Measurements from ENCODE around the gene MEIOSIN. TPM values are rescaled to one million over a fixed set of nuclear protein-coding genes. Genes with fewer than 3 reads are reported as not detected.
A peak's percentile ranks its signal among the peaks of the same experiment; 100 is the strongest.

Gene MEIOSIN
- total and polyA plus RNA-seq, 2 of the 13 experiments (the other 11 are each of a cell fraction or from before 2014, with no cell fraction given), result not detected

GRCh38 chr19:45768984-45769782 lies 35.9 kb downstream of the MEIOSIN start, which contains the start of gene SIX5 (continued):
- TF ChIP-seq ATF4 (CRISPR knock-in tag; IDR thresholded peaks at IDR 0.05) (peak in 1 of 2 experiments; percentile 81; a peak in 2 of 4 replicates), GATA4 (IDR thresholded peaks at IDR 0.05; ENCODE audit: borderline replicate concordance, low read depth) (peak; percentile 66; the same call in 1 of the 2 replicates), ZSCAN5A (CRISPR knock-in tag; IDR thresholded peaks at IDR 0.05; ENCODE audit: borderline replicate concordance) (no peak), IKZF1 (IDR thresholded peaks at IDR 0.05) (no peak), BHLHE40 (IDR thresholded peaks at IDR 0.05; ENCODE audit: low read length) (0 out of 2 replicates have a peak, but pooled peaks have one; percentile 24), ZFYVE20 (CRISPR knock-in tag; IDR thresholded peaks at IDR 0.05; ENCODE audit: borderline replicate concordance, low read depth) (no peak), ZMYM3 (CRISPR knock-in tag; IDR thresholded peaks at IDR 0.05) (0 out of 2 replicates have a peak, but pooled peaks have one; percentile 30), ZEB1 (IDR thresholded peaks at IDR 0.05; ENCODE audit: insufficient replicate concordance, low read depth) (no peak), ZNF446 (CRISPR knock-in tag; IDR thresholded peaks at IDR 0.05) (no peak), HMGXB3 (CRISPR knock-in tag; IDR thresholded peaks at IDR 0.05; ENCODE audit: borderline replicate concordance) (peak; percentile 73; the same call in 1 of the 2 replicates), HOXD1 (CRISPR knock-in tag; IDR thresholded peaks at IDR 0.05) (peak; percentile 54; the same call in 1 of the 2 replicates), SKIL (CRISPR knock-in tag; IDR thresholded peaks at IDR 0.05; ENCODE audit: borderline replicate concordance) (peak; percentile 74), U2AF1 (optimal IDR thresholded peaks at IDR 0.05; ENCODE audit: low read depth, low read length) (peak; percentile 38), ZNF34 (CRISPR knock-in tag; IDR thresholded peaks at IDR 0.05; ENCODE audit: borderline replicate concordance) (0 out of 2 replicates have a peak, but pooled peaks have one; percentile 64), TBL1XR1 (IDR thresholded peaks at IDR 0.05; ENCODE audit: borderline replicate concordance, low read length, partially characterized antibody) (peak; percentile 42), ETV5 (CRISPR knock-in tag; IDR thresholded peaks at IDR 0.05; ENCODE audit: borderline replicate concordance) (peak; percentile 35; the same call in 1 of the 2 replicates), NBN (conservative IDR thresholded peaks at IDR 0.05) (no peak), JDP2 (CRISPR knock-in tag; IDR thresholded peaks at IDR 0.05; ENCODE audit: borderline replicate concordance) (no peak), RXRB (CRISPR knock-in tag; IDR thresholded peaks at IDR 0.05; ENCODE audit: borderline replicate concordance) (peak; percentile 65; the same call in 1 of the 2 replicates)

Data from HepG2 (cell line).